ENCODE results near the gene SMIM23.

SMIM23 gene

DNA sequence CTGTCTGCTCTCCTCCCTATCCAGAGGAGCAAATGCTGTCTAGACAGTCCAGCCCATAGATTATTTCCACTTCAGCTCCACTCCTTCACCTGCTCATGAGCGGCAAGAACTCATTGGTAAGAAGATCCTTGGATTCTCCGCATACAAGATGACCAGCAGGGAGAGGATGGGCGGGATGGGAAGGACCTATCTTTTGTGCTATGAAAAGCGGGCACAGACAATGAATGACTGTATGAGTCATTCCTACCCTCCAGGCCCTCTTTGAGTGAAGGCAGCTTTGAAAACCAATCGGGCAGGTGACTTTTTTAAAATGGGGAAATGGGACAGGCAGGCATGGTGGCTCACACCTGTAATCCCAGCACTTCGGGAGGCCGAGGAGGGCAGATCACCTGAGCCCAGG lies 49.4 kb downstream of the SMIM23 start:
- TF ChIP-seq POLR2AphosphoS5 (IDR thresholded peaks at IDR 0.05; ENCODE audit: low read depth) (no peak), SPI1 (IDR thresholded peaks at IDR 0.05; ENCODE audit: borderline replicate concordance, low read depth) (no peak), GABPA (IDR thresholded peaks at IDR 0.05; ENCODE audit: low read depth) (no peak), CTCF (IDR thresholded peaks at IDR 0.05; ENCODE audit: insufficient read depth, low read length) (no peak)
- TF ChIP-seq, protein P1, sequence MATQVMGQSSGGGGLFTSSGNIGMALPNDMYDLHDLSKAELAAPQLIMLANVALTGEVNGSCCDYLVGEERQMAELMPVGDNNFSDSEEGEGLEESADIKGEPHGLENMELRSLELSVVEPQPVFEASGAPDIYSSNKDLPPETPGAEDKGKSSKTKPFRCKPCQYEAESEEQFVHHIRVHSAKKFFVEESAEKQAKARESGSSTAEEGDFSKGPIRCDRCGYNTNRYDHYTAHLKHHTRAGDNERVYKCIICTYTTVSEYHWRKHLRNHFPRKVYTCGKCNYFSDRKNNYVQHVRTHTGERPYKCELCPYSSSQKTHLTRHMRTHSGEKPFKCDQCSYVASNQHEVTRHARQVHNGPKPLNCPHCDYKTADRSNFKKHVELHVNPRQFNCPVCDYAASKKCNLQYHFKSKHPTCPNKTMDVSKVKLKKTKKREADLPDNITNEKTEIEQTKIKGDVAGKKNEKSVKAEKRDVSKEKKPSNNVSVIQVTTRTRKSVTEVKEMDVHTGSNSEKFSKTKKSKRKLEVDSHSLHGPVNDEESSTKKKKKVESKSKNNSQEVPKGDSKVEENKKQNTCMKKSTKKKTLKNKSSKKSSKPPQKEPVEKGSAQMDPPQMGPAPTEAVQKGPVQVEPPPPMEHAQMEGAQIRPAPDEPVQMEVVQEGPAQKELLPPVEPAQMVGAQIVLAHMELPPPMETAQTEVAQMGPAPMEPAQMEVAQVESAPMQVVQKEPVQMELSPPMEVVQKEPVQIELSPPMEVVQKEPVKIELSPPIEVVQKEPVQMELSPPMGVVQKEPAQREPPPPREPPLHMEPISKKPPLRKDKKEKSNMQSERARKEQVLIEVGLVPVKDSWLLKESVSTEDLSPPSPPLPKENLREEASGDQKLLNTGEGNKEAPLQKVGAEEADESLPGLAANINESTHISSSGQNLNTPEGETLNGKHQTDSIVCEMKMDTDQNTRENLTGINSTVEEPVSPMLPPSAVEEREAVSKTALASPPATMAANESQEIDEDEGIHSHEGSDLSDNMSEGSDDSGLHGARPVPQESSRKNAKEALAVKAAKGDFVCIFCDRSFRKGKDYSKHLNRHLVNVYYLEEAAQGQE (IDR thresholded peaks at IDR 0.05; ENCODE audit: insufficient replicate concordance, low read depth) = no peak
- no peaks in the 10 kb centered on the region for H3K27me3 ChIP-seq (ENCODE audit: insufficient read depth, poor library complexity, severe bottlenecking)
- no peak for DNase-seq (ENCODE audit: low read depth in 1 of 2, low spot score in 1 of 2)
- no peak overlapping the region for H3K27ac ChIP-seq (replicated peaks)
- no peak overlapping the region for H3K4me3 ChIP-seq (replicated peaks; ENCODE audit: insufficient read depth, low read length)

DNA sequence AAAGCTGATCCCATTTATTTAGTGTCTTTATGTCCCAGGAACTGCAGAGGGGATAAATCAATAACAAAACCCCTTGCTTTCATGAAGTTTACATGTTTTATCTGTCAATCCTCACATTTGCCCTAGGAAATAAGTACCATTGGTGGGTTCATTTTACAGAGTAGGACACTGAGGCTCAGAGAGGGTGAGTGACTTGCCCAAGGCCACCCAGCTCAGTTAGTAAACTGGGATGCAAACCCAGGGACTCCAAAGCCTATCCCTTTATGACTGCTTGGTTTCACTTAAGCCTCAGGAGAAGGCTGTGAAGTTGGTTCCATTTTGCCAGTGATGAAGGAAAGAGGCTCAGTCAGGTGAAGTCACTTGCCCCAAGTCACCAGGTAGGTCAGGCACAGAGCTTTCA lies 51.9 kb downstream of the SMIM23 start:
- H3K27me3 ChIP-seq (ENCODE audit: insufficient read depth, poor library complexity, severe bottlenecking) = no peaks in the 10 kb centered on the region
- TF ChIP-seq SPI1 (IDR thresholded peaks at IDR 0.05; ENCODE audit: borderline replicate concordance, low read depth) (no peak), CTCF (IDR thresholded peaks at IDR 0.05; ENCODE audit: insufficient read depth, low read length) (no peak), POLR2AphosphoS5 (IDR thresholded peaks at IDR 0.05; ENCODE audit: low read depth) (no peak)
- H3K27ac ChIP-seq (replicated peaks) = no peak overlapping the region
- DNase-seq (ENCODE audit: low read depth in 1 of 2, low spot score in 1 of 2) = no peak
- H3K4me3 ChIP-seq (replicated peaks; ENCODE audit: insufficient read depth, low read length) = no peak overlapping the region

GRCh38 chr5:171838066-171838465 lies 52.4 kb downstream of the SMIM23 start:
- Histone ChIP-seq H3K4me3 (replicated peaks; ENCODE audit: insufficient read depth, low read length) (no peak overlapping the region), H3K27me3 (ENCODE audit: insufficient read depth, poor library complexity, severe bottlenecking) (no peaks in the 10 kb centered on the region), H3K27ac (replicated peaks) (no peak overlapping the region)
- DNase-seq (ENCODE audit: low read depth in 1 of 2, low spot score in 1 of 2) = no peak
- TF ChIP-seq SPI1 (IDR thresholded peaks at IDR 0.05; ENCODE audit: borderline replicate concordance, low read depth) (no peak), CTCF (IDR thresholded peaks at IDR 0.05; ENCODE audit: insufficient read depth, low read length) (no peak), POLR2AphosphoS5 (IDR thresholded peaks at IDR 0.05; ENCODE audit: low read depth) (no peak), GABPA (IDR thresholded peaks at IDR 0.05; ENCODE audit: low read depth) (no peak)
- TF ChIP-seq, protein P1 (IDR thresholded peaks at IDR 0.05; ENCODE audit: insufficient replicate concordance, low read depth) = no peak

GRCh38 chr5:171839112-171839511 lies 53.5 kb downstream of the SMIM23 start:
- no peak for TF ChIP-seq CTCF (IDR thresholded peaks at IDR 0.05; ENCODE audit: insufficient read depth, low read length)
- TF ChIP-seq, protein P1 (IDR thresholded peaks at IDR 0.05; ENCODE audit: insufficient replicate concordance, low read depth) = no peak
- TF ChIP-seq SPI1 (IDR thresholded peaks at IDR 0.05; ENCODE audit: borderline replicate concordance, low read depth) = no peak
- no peak for TF ChIP-seq GABPA (IDR thresholded peaks at IDR 0.05; ENCODE audit: low read depth)
- no peak for TF ChIP-seq POLR2AphosphoS5 (IDR thresholded peaks at IDR 0.05; ENCODE audit: low read depth)
- Histone ChIP-seq H3K27ac (replicated peaks) (no peak overlapping the region), H3K27me3 (ENCODE audit: insufficient read depth, poor library complexity, severe bottlenecking) (no peaks in the 10 kb centered on the region), H3K4me3 (replicated peaks; ENCODE audit: insufficient read depth, low read length) (no peak overlapping the region)
- no peak for DNase-seq (ENCODE audit: low read depth in 1 of 2, low spot score in 1 of 2)

Measured in HL-60 (cell line).